ENCODE measurements around the gene RBFOX2.

DNA sequence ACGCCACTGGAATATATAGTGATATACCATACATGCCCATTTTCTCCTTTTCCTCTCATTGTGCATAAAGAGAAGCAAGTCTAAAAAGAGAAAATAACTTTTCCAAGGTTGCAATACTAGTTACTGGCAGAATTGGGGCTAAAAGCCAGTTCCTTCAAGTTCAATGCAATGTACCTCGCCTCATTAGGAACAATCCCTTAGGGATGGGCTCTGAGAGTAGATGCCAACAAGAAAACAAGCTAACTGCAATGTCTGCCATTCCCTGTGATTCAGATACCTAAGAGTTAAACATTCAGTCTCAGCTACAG is 114.3 kb downstream of the RBFOX2 start:
- TF ChIP-seq CTCF (CRISPR knock-in tag; IDR thresholded peaks at IDR 0.05): no peak
- TF ChIP-seq CBX1 (IDR thresholded peaks at IDR 0.05; ENCODE audit: low read depth): no peak
- no peak for TF ChIP-seq CEBPB (IDR thresholded peaks at IDR 0.05; ENCODE audit: borderline replicate concordance, low read depth, low read length)
- no peak for TF ChIP-seq ZNF33B (CRISPR knock-in tag; IDR thresholded peaks at IDR 0.05)
- no peak for TF ChIP-seq ZNF678 (CRISPR knock-in tag; IDR thresholded peaks at IDR 0.05)
- no peak for TF ChIP-seq ZNF614 (CRISPR knock-in tag; IDR thresholded peaks at IDR 0.05; ENCODE audit: borderline replicate concordance)
- TF ChIP-seq CREB1 (IDR thresholded peaks at IDR 0.05): no peak
- TF ChIP-seq CREB1 (CRISPR knock-in tag; IDR thresholded peaks at IDR 0.05): no peak
- TF ChIP-seq, protein P1, sequence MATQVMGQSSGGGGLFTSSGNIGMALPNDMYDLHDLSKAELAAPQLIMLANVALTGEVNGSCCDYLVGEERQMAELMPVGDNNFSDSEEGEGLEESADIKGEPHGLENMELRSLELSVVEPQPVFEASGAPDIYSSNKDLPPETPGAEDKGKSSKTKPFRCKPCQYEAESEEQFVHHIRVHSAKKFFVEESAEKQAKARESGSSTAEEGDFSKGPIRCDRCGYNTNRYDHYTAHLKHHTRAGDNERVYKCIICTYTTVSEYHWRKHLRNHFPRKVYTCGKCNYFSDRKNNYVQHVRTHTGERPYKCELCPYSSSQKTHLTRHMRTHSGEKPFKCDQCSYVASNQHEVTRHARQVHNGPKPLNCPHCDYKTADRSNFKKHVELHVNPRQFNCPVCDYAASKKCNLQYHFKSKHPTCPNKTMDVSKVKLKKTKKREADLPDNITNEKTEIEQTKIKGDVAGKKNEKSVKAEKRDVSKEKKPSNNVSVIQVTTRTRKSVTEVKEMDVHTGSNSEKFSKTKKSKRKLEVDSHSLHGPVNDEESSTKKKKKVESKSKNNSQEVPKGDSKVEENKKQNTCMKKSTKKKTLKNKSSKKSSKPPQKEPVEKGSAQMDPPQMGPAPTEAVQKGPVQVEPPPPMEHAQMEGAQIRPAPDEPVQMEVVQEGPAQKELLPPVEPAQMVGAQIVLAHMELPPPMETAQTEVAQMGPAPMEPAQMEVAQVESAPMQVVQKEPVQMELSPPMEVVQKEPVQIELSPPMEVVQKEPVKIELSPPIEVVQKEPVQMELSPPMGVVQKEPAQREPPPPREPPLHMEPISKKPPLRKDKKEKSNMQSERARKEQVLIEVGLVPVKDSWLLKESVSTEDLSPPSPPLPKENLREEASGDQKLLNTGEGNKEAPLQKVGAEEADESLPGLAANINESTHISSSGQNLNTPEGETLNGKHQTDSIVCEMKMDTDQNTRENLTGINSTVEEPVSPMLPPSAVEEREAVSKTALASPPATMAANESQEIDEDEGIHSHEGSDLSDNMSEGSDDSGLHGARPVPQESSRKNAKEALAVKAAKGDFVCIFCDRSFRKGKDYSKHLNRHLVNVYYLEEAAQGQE (IDR thresholded peaks at IDR 0.05; ENCODE audit: borderline replicate concordance in 1 of 2, low read depth in 1 of 2, low read length in 2 of 2): no peak
- TF ChIP-seq FOXO4 (CRISPR knock-in tag; conservative IDR thresholded peaks at IDR 0.05): no peak
- no peak for TF ChIP-seq ZBTB43 (CRISPR knock-in tag; conservative IDR thresholded peaks at IDR 0.05)
- TF ChIP-seq EZH2 (conservative IDR thresholded peaks at IDR 0.05; ENCODE audit: low read depth, low read length): no peak
- TF ChIP-seq, protein P2, sequence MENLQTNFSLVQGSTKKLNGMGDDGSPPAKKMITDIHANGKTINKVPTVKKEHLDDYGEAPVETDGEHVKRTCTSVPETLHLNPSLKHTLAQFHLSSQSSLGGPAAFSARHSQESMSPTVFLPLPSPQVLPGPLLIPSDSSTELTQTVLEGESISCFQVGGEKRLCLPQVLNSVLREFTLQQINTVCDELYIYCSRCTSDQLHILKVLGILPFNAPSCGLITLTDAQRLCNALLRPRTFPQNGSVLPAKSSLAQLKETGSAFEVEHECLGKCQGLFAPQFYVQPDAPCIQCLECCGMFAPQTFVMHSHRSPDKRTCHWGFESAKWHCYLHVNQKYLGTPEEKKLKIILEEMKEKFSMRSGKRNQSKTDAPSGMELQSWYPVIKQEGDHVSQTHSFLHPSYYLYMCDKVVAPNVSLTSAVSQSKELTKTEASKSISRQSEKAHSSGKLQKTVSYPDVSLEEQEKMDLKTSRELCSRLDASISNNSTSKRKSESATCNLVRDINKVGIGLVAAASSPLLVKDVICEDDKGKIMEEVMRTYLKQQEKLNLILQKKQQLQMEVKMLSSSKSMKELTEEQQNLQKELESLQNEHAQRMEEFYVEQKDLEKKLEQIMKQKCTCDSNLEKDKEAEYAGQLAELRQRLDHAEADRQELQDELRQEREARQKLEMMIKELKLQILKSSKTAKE (CRISPR knock-in tag; IDR thresholded peaks at IDR 0.05; ENCODE audit: borderline replicate concordance): no peak
- TF ChIP-seq ZNF337 (CRISPR knock-in tag; IDR thresholded peaks at IDR 0.05; ENCODE audit: borderline replicate concordance, low read depth): no peak
